Measurements from ENCODE around the gene BPIFB1. TPM values are rescaled to one million over a fixed set of nuclear protein-coding genes. Genes with fewer than 3 reads are reported as not detected.
A peak's percentile ranks its signal among the peaks of the same experiment; 100 is the strongest.

BPIFB1 gene
- total RNA-seq, 1 experiment from 2014 or later = not detected

DNA sequence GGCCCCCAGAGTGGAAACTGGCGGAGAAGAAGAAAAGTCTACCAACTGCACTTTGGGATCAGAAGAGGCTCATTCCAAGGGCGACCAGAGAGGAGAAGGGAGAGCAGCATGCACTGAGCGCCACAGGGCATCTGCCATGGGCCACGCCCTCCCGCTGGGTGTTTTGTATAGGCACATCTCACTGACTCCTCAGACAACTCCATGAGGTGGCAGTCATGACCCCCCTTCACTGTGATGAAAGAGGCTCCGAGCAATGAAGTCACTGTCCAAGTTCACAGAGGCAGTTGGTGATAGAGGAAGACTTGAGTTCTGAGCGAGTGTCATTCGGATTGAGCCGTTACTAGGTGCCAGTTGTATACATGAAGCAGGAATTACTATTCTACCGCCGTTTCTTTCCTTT, 15.4 kb downstream of the BPIFB1 start:
- DNase-seq (ENCODE audit: low read depth) = no peak

- DNase-seq (ENCODE audit: low read depth) = peak; percentile 30
Observed at GRCh38 chr20:33299111-33299603, 16.1 kb downstream of the BPIFB1 start.

- DNase-seq (ENCODE audit: low read depth) = peak; percentile 17
Observed at GRCh38 chr20:33301192-33301930, 18.3 kb downstream of the BPIFB1 start.

DNA sequence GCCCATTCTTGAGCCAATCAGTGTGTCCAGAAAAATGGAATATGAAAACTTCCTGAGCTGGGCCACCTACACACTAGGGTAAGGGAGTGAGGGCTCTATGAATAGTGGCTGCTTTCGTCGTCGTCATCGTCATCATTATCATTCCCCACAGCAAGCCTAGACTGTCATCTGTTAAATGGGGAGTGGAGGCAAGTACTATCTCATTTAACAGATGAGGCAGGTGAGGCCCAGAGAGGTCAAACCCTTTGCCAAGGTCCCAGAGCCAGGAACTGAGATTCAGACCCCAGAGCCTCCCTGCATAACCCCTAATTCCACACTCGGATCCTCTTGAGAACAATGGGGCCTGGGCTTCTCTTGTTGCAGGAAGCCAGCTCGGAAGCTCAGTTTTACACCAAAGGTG, 20.6 kb downstream of the BPIFB1 start:
- DNase-seq (ENCODE audit: low read depth) = no peak

- DNase-seq (ENCODE audit: low read depth) = no peak
Observed at GRCh38 chr20:33304046-33304445, 21.0 kb downstream of the BPIFB1 start.

- DNase-seq (ENCODE audit: low read depth) = peak; percentile 17
Observed at GRCh38 chr20:33305589-33306057, 22.6 kb downstream of the BPIFB1 start.

DNA sequence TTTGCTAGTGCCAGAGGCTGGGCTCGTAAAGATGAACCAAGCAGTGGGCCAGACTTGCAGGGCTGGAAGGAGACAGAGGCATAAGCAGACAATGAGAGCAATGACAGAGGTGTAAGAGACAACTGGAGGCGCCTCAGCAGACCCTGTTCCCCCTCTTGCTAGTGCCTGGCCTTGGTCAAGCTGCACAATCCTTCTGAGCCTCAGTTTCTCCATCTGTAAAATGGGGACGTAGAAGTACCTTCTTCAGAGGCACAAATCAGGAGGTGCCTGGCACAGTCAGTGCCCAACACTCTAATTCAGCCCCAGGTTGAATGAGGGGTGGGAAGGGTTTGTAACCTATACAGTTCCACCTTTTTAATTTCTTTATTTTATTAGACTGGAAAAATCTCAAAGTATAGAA, 23.2 kb downstream of the BPIFB1 start:
- no peak for DNase-seq (ENCODE audit: low read depth)

DNA sequence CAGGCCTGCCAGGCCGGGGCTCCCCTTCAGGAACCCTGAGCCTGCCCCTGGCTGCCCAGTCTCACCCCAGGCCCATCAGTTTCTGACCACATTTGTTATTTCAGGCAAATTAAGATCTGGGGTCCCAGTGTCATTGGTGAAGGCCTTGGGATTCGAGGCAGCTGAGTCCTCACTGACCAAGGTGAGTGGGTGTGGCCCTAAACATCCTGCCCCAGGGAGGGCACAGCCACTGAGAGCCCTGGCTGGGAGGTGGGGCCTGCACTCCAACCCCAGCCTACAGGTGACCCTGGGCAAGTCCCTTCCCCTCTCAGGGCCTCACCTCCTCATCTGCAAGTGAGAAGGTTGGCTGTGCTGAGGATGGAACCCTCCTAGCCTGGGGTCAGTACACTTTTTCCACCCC, 23.8 kb downstream of the BPIFB1 start:
- no peak for DNase-seq (ENCODE audit: low read depth)

- DNase-seq (ENCODE audit: low read depth) = no peak
Observed at GRCh38 chr20:33308668-33309067, 25.7 kb downstream of the BPIFB1 start.

- no peak for DNase-seq (ENCODE audit: low read depth)
Observed at GRCh38 chr20:33309631-33310030, 26.6 kb downstream of the BPIFB1 start.

DNA sequence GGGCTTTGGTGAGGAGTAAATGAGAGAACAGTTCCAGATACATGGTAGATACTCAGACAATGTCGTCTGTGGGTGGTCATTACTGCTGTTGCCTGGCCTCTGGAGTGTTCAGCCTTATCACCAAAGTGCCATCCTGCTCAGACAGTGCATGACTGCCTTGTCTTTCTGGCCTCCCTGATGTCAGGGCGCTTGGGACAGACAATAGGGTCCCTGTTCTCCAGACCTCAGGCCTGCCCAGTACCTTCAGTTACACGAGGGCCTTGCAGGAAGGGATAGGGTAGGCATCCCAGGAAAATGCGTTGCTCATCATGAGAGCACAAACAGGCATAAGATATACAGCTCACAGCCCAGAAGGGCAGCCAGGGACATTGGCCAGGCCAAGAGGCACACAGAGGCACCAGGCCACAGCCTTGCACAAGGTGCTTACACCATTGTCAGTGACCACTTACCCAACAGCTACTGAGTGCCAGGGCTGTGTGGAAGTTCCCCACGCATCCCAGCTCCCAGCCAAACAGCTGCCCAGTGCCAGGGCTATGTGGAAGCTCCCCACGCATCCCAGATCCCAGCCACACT, 27.4 kb downstream of the BPIFB1 start:
- DNase-seq (ENCODE audit: low read depth) = no peak

GRCh38 chr20:33311011-33311410, 28.0 kb downstream of the BPIFB1 start:
- no peak for DNase-seq (ENCODE audit: low read depth)

GRCh38 chr20:33311996-33312395, 29.0 kb downstream of the BPIFB1 start:
- DNase-seq (ENCODE audit: low read depth) = no peak

DNA sequence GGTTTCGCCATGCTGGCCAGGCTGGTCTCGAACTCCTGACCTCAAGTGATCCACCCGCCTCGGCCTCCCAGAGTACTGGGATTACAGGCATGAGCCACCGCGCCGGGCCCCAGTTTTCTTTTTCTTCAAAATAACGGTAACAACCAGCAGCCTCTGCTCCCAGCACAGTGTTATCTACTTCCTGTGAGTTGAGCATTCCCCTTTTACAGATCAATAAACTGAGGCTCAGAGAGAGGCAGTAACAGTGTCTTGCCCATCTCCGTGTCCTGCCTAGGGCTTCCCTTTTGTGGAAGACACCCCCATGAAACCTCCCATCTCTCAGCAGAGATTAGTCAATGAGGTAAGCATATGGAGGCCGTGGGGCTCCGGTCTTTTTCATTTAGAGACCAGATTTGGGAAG, 29.6 kb downstream of the BPIFB1 start:
- DNase-seq (ENCODE audit: low read depth) = no peak

GRCh38 chr20:33313686-33314314, 30.8 kb downstream of the BPIFB1 start:
- no peak for DNase-seq (ENCODE audit: low read depth)

- DNase-seq (ENCODE audit: low read depth) = no peak
Observed at GRCh38 chr20:33316343-33316742, 33.3 kb downstream of the BPIFB1 start.

DNA sequence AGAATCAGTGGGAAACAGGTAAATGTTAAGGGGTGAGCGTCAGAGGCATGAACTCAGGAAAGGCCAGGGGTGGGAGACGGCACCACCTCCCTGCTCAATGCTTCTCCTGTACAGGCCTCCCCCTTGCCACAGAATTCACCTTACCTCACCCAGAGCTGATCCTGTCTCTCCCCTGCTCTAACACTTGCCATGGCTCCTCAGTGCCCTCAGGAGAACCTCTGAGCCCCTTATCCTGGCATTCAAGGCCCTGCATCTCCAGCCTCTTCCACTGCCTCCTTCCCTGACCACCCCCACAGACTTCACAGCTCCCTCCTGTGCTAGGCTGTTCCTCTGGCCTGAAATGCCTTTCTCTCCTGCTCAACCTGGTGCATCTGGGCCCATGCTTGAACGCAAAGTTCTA, 33.9 kb downstream of the BPIFB1 start:
- DNase-seq (ENCODE audit: low read depth) = no peak

DNA sequence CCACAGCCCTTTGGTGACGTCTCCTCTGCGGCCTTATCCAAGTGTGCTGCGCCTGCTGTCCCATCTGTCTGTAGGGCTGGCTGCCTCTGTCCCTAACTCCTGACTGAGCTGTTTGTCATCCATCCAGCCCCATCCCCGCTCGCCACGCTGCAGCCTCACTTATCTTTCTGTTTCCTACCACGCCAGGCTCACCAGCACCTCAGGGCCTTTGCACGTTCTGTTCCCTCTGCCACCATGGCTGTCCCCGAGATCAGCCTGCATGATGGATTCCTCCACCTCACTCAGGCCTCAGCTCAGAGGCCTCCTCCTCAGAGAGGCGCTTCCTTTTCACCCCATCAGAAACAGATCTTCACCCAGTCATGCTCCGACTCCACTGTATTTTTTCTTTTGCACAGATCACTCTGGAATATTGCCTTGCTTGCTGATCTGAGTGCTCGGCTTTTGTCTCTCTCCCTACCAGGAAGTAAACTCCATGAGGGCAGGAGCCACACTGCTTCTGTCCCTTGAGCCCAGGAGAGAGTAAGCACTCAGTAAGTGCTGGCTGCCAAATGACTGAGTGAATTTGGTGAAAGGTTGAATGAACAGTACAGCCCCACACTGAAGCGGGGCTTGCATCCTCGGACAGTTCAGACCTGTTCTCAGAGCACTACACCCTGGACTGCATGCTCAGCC, 34.5 kb downstream of the BPIFB1 start:
- DNase-seq (ENCODE audit: low read depth) = no peak

- DNase-seq (ENCODE audit: low read depth) = no peak
Observed at GRCh38 chr20:33318096-33318429, 35.0 kb downstream of the BPIFB1 start.

DNA sequence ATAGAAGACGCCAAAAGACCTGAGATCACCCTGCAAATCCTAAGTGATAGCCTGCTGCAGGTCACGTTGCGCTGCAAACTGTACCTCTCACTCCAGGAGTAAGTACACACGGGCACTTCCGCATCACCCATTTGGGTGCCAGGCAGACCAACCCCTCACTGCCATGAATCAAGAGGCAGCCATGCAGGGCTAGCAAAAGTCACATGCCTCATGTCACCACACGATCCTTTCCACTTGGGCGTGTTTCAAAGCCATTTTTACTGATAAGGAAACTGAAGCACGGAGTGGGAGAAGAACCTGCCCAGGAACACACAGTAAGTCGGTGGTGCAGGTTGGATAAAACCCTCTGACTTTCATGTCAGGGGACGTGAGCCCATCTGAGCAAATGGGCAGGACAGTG, 37.0 kb downstream of the BPIFB1 start:
- DNase-seq (ENCODE audit: low read depth) = no peak

- no peak for DNase-seq (ENCODE audit: low read depth)
Observed at GRCh38 chr20:33322456-33322855, 39.4 kb downstream of the BPIFB1 start.

GRCh38 chr20:33323236-33323635, 40.2 kb downstream of the BPIFB1 start:
- DNase-seq (ENCODE audit: low read depth) = no peak
